A549 (cell line): ENCODE measurements around the gene CEACAM1. TPM values are rescaled to one million over a fixed set of nuclear protein-coding genes. Genes with fewer than 3 reads are reported as not detected.
"Not testable (repeated sequence)": the region's sequence is repeated elsewhere in the genome, so short reads cannot be mapped to it uniquely, and the experiment has no call there.

Experiments
- ATAC-seq, 2 experiments: fragments of 200-7000 bp in 1 of 2; fragments of >200 bp in 1 of 2; cut with Nextera tagmentation in 1 of 2; cut with Tn5 transposase in 1 of 2; 3 replicates each; pipeline versions ENCODE4 v1.8.0 to v1.9.1; 2018 to 2020; ENCODE audit warnings: mild to moderate bottlenecking in 1 of 2, moderate library complexity in 1 of 2
- CTCF ChIA-PET: fragments of 300-600 bp; sonication (Branson Sonifier 250); formaldehyde crosslinking; extraction: SDS; loops from one replicate; lab custom pipeline; 2021; ENCODE audit warnings: antibody characterized with exemption, inconsistent platforms; lab: Yijun Ruan, JAX
- POLR2A ChIA-PET: fragments of 350-600 bp; formaldehyde crosslinking; extraction: SDS; loops from one replicate; lab custom pipeline; 2021; ENCODE audit warnings: antibody characterized with exemption, inconsistent platforms; lab: Yijun Ruan, JAX
- DNase-seq, 2 experiments: peaks; one replicate each; pipeline versions ENCODE4 v3.0.0 to v3.0.0-alpha.2; 2011 to 2016; ENCODE audit warnings: low read depth in 1 of 2, low spot score in 1 of 2
- FAIRE-seq: peaks from 2 replicates; lab custom pipeline; 2011; peaks lifted over from hg19 to GRCh38; lab: Jason Lieb, UNC
- H3K27ac ChIP-seq, 2 experiments: fragments of >200 bp; sonication (Bioruptor Twin); formaldehyde crosslinking; 3 replicates each; pipeline ENCODE4 v1.5.1; 2016 to 2017
- H3K4me1 ChIP-seq: fragments of >200 bp; sonication (Bioruptor Twin); formaldehyde crosslinking; 3 replicates; pipeline ENCODE4 v1.6.1; 2016
- H3K4me2 ChIP-seq: fragments of >200 bp; sonication (Bioruptor Twin); formaldehyde crosslinking; 3 replicates; pipeline ENCODE4 v1.6.1; 2016
- H3K4me3 ChIP-seq: fragments of >200 bp; sonication (Bioruptor Twin); formaldehyde crosslinking; 3 replicates; pipeline ENCODE4 v1.5.1; 2016
- H3K9me3 ChIP-seq: fragments of >200 bp; sonication (Bioruptor Twin); formaldehyde crosslinking; 3 replicates; pipeline ENCODE4 v1.6.1; 2016
- BHLHE40 ChIP-seq: IDR thresholded peaks from 2 replicates; pipeline ENCODE4 v1.6.1; 2012; ENCODE audit warnings: low read depth, low read length, inconsistent platforms
- EP300 ChIP-seq, 2 experiments: fragments of >200 bp; sonication (Bioruptor Twin); formaldehyde crosslinking; IDR thresholded peaks; 2 replicates in 1 of 2; 3 replicates in 1 of 2; pipeline ENCODE4 v1.6.1; 2016 to 2017
- FOXS1 ChIP-seq: fragments of 250-450 bp; sonication (Bioruptor Pico); IDR thresholded peaks from 2 replicates; pipeline ENCODE4 v1.5.0; 2020; ENCODE audit warnings: mild to moderate bottlenecking, moderate library complexity
- GATA3 ChIP-seq: IDR thresholded peaks from 2 replicates; pipeline ENCODE4 v1.6.1; 2012; ENCODE audit warnings: borderline replicate concordance
- HOXB13 ChIP-seq: fragments of 250-450 bp; sonication (Bioruptor Pico); IDR thresholded peaks from 2 replicates; pipeline ENCODE4 v1.5.0; 2020; ENCODE audit warnings: low read depth, mild to moderate bottlenecking, moderate library complexity
- POLR2A ChIP-seq: IDR thresholded peaks from 2 replicates; pipeline ENCODE4 v1.6.1; 2012; ENCODE audit warnings: mild to moderate bottlenecking, low read length
- RAD21 ChIP-seq, 2 experiments: fragments of >200 bp in 1 of 2; sonication (Bioruptor Twin) in 1 of 2; formaldehyde crosslinking in 1 of 2; IDR thresholded peaks in 1 of 2; conservative IDR thresholded peaks in 1 of 2; 2 replicates in 1 of 2; 3 replicates in 1 of 2; pipeline ENCODE4 v1.6.1; 2012 to 2018; ENCODE audit warnings: inconsistent platforms in 1 of 2
- RARB ChIP-seq: fragments of 250-450 bp; sonication (Bioruptor Pico); IDR thresholded peaks from 2 replicates; pipeline ENCODE4 v1.8.0; 2021; ENCODE audit warnings: mild to moderate bottlenecking, moderate library complexity
- RCOR1 ChIP-seq: fragments of 150-350 bp; IDR thresholded peaks from 2 replicates; pipeline ENCODE4 v1.6.1; 2014; ENCODE audit warnings: antibody characterized with exemption, low read length, low read depth
- RNF2 ChIP-seq: fragments of 200-600 bp; sonication (generic); IDR thresholded peaks from 2 replicates; pipeline ENCODE4 v1.6.1; 2016; ENCODE audit warnings: low read depth, mild to moderate bottlenecking, antibody characterized with exemption, moderate library complexity, borderline replicate concordance
- TFCP2L1 ChIP-seq: fragments of 250-450 bp; sonication (Bioruptor Pico); IDR thresholded peaks from 2 replicates; pipeline ENCODE4 v1.5.0; 2021; ENCODE audit warnings: mild to moderate bottlenecking
- WGBS: methylation state at CpG from one replicate; pipeline ENCODE4 v1.1.6; 2017; ENCODE audit errors: missing lambda C conversion rate; 5-methylcytosine and 5-hydroxymethylcytosine counted together
- polyA plus RNA-seq, 4 experiments: library from polyadenylated mRNA; depleted of rRNA in 3 of 4; stranded (reverse); fragments of >200 nt; fragmentation: RNase III in 1 of 4; extraction: RNeasy Plus Mini Kit Qiagen cat#74134 plus additional on column Dnase treatment in 1 of 4; gene quantifications; 2 replicates in 3 of 4; 3 replicates in 1 of 4; pipeline ENCODE4 v1.2.3, GENCODE V29; 2011 to 2017
- TF ChIP-seq, protein P1 (sequence below): fragments of 250-450 bp; sonication (Bioruptor Pico); IDR thresholded peaks from 2 replicates; pipeline ENCODE4 v1.5.0; 2021; ENCODE audit warnings: mild to moderate bottlenecking, moderate library complexity, borderline replicate concordance
- TF ChIP-seq, protein P2 (sequence below): fragments of 200-600 bp; sonication (generic); IDR thresholded peaks from 2 replicates; pipeline ENCODE4 v1.6.1; 2016; ENCODE audit warnings: antibody characterized with exemption, mild to moderate bottlenecking, moderate library complexity

The CEACAM1 gene
- polyA plus RNA-seq, 2 of the 4 experiments (the other 2 are of a cell fraction), result 0.52 to 8.9 TPM

DNA sequence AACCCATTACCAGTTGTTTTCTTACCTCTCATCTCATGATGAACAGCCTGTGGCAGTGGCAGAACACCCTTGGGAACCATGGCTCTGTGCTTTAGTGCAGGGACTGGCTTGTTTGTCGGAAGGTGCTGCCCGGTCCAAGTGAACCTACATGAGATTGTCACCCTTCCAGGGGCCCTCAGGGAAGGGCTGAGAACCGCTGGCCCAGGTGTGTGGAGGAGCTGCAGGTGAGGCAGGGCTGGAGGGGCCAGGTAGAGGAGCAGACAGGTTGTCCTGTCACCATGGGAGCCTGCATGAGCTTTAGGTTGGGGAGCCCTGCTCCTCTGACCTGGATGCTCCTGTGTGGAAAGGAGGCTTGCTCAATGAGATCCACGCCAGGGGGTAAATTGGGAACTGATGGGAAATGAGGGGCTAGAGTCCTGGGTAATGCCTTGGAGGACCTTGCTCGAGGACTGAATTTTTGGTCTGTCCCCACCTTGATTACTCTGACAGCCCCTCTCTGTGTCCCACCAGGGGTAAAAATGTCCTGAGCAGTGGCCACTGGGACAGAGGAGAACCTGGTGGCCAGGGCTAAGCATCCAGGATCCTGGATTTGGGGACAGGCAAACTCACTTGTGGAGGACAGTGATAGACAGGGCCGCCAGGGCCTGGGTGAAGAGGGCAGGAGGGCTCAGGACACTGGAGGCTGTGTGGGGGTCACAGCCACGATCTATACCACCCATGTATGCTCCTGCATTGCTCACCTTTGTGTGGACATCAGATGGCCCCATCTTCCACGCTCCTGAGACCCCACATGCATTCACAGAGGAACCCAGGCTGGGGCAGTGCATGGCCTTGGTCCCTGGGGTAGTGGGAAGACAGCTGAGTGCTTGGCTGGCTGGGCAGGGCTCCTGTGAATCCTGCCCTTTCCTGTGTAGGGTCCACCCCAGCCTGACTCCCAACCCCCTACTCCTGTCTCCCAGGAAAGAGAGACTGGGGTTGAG, 24.1 kb upstream of the CEACAM1 start:
- ATAC-seq, result no peak; a peak in 1 of 6 replicates

GRCh38 chr19:42550521-42550920, 22.2 kb upstream of the CEACAM1 start:
- ATAC-seq, H3K9me3 ChIP-seq, H3K4me2 ChIP-seq, H3K4me3 ChIP-seq, H3K4me1 ChIP-seq, FAIRE-seq, DNase-seq, H3K27ac ChIP-seq, POLR2A ChIA-PET: not testable (repeated sequence)
- WGBS, result 35% methylated on average over 6 of the region's 6 CpGs
- CTCF ChIA-PET, result interaction anchor here (1.0 to 8.3 kb wide), 6 partner anchors 9 to 105 kb away, joined by 3 to 104 read pairs (median 5); no protein-coding TSS in a partner anchor

More for the DNA sequence above, 24.1 kb upstream of the CEACAM1 start:
- Histone ChIP-seq H3K4me2 (no peak overlapping the region), H3K4me3 (no peak overlapping the region), H3K9me3 (peaks cover 7% of the 10 kb centered on the region; the same call in 2 of the 3 replicates), H3K4me1 (no peaks in the 10 kb centered on the region), H3K27ac (no peak overlapping the region)
- FAIRE-seq, result no peak
- ChIA-PET POLR2A (no interaction called here), CTCF (interaction anchor here (0.8 to 8.3 kb wide), 7 partner anchors 11 to 44 kb away, joined by 3 to 104 read pairs (median 7); partner anchors contain the start of gene CEACAM1)
- 21% methylated on average over 8 of the region's 8 CpGs for WGBS
- no peak for DNase-seq
- TF ChIP-seq BHLHE40, result no peak
- TF ChIP-seq, protein P1, sequence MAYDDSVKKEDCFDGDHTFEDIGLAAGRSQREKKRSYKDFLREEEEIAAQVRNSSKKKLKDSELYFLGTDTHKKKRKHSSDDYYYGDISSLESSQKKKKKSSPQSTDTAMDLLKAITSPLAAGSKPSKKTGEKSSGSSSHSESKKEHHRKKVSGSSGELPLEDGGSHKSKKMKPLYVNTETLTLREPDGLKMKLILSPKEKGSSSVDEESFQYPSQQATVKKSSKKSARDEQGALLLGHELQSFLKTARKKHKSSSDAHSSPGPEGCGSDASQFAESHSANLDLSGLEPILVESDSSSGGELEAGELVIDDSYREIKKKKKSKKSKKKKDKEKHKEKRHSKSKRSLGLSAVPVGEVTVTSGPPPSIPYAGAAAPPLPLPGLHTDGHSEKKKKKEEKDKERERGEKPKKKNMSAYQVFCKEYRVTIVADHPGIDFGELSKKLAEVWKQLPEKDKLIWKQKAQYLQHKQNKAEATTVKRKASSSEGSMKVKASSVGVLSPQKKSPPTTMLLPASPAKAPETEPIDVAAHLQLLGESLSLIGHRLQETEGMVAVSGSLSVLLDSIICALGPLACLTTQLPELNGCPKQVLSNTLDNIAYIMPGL (CRISPR knock-in tag), result no peak
- no peak for TF ChIP-seq POLR2A
- no peak for TF ChIP-seq EP300 (IDR thresholded peaks at IDR 0.05)
- no peak for TF ChIP-seq RNF2
- TF ChIP-seq GATA3, result no peak
- TF ChIP-seq RCOR1, result no peak
- TF ChIP-seq HOXB13 (CRISPR knock-in tag), result no peak
- TF ChIP-seq RARB (CRISPR knock-in tag), result no peak
- TF ChIP-seq FOXS1 (CRISPR knock-in tag), result no peak

GRCh38 chr19:42549067-42549466, 20.8 kb upstream of the CEACAM1 start:
- H3K4me3 ChIP-seq, H3K9me3 ChIP-seq, DNase-seq, H3K27ac ChIP-seq, FAIRE-seq, H3K4me2 ChIP-seq, POLR2A ChIA-PET, ATAC-seq, H3K4me1 ChIP-seq: not testable (repeated sequence)
- 30% methylated on average over 1 of the region's 1 CpG for WGBS
- CTCF ChIA-PET, result interaction anchor here (1.2 to 8.3 kb wide), 3 partner anchors 16 to 99 kb away, joined by 3 to 104 read pairs (median 11); no protein-coding TSS in a partner anchor

DNA sequence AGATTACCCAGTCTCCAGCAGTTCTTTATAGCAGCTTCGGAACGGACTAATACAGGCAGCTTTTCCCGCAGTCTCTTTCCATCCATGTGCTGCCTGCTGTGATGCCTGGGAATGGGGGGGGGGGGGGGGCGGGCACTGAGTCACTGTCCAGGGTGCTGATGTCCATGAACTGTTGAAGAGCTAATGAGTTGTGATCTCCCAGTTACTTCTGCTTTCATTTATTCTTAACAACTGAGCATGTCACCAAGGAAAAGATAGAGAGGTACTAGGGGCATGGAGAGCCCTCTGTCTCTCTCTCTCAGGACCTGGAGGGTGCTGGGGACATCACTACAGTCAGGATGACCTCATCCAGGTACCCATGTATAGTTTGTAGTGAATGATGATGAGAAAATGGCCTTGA, 20.3 kb upstream of the CEACAM1 start:
- H3K4me3 ChIP-seq, result no peak overlapping the region
- no peak for DNase-seq
- H3K4me2 ChIP-seq, result no peak overlapping the region
- TF ChIP-seq, protein P2, sequence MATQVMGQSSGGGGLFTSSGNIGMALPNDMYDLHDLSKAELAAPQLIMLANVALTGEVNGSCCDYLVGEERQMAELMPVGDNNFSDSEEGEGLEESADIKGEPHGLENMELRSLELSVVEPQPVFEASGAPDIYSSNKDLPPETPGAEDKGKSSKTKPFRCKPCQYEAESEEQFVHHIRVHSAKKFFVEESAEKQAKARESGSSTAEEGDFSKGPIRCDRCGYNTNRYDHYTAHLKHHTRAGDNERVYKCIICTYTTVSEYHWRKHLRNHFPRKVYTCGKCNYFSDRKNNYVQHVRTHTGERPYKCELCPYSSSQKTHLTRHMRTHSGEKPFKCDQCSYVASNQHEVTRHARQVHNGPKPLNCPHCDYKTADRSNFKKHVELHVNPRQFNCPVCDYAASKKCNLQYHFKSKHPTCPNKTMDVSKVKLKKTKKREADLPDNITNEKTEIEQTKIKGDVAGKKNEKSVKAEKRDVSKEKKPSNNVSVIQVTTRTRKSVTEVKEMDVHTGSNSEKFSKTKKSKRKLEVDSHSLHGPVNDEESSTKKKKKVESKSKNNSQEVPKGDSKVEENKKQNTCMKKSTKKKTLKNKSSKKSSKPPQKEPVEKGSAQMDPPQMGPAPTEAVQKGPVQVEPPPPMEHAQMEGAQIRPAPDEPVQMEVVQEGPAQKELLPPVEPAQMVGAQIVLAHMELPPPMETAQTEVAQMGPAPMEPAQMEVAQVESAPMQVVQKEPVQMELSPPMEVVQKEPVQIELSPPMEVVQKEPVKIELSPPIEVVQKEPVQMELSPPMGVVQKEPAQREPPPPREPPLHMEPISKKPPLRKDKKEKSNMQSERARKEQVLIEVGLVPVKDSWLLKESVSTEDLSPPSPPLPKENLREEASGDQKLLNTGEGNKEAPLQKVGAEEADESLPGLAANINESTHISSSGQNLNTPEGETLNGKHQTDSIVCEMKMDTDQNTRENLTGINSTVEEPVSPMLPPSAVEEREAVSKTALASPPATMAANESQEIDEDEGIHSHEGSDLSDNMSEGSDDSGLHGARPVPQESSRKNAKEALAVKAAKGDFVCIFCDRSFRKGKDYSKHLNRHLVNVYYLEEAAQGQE, result peak; percentile 57
- no peak for TF ChIP-seq RAD21 (conservative IDR thresholded peaks at IDR 0.05 in 1 of 2, IDR thresholded peaks at IDR 0.05 in 1 of 2)
- no peak for TF ChIP-seq TFCP2L1 (CRISPR knock-in tag)
- TF ChIP-seq, all 56 proteins: peak for 1
- Histone ChIP-seq H3K4me1 (no peaks in the 10 kb centered on the region), H3K9me3 (peaks cover 7% of the 10 kb centered on the region; the same call in 2 of the 3 replicates), H3K27ac (no peak overlapping the region)
- FAIRE-seq, result no peak
- ATAC-seq, result no peak
- WGBS, result 39% methylated on average over 4 of the region's 4 CpGs
- CTCF ChIA-PET, result no interaction called here
- POLR2A ChIA-PET, result no interaction called here
